Activated B cell treated with CpG ODN at 0.5 μM for 24 hours (primary cell): ENCODE data around the gene KMT2E. TPM values are rescaled to one million over a fixed set of nuclear protein-coding genes. Genes with fewer than 3 reads are reported as not detected.

ENCODE experiments used
- ATAC-seq: fragments of 200-7000 bp; cut with Tn5 transposase; one replicate; pipeline ENCODE4 v1.10.0; 2021; ENCODE audit warnings: low read depth, mild to moderate bottlenecking, moderate library complexity
- CTCF ChIA-PET: fragments of 350-600 bp; sonication (Branson Sonifier 250); formaldehyde crosslinking; loops from one replicate; lab custom pipeline; 2021; ENCODE audit warnings: antibody characterized with exemption; lab: Charles Lee
- POLR2A ChIA-PET: fragments of 350-600 bp; sonication (Branson Sonifier 250); formaldehyde crosslinking; loops from one replicate; lab custom pipeline; 2021; ENCODE audit warnings: antibody characterized with exemption; lab: Charles Lee
- DNase-seq: peaks from one replicate; pipeline ENCODE4 v3.0.0; 2022
- H3K27ac Mint-ChIP-seq: one replicate; pipeline ENCODE4 v1.8.0; 2020; ENCODE audit warnings: mixed read lengths
- H3K27me3 Mint-ChIP-seq: one replicate; pipeline ENCODE4 v1.8.0; 2021; ENCODE audit warnings: mixed read lengths
- H3K36me3 Mint-ChIP-seq: one replicate; pipeline ENCODE4 v1.8.0; 2021; ENCODE audit warnings: low read depth, mixed read lengths
- H3K4me1 Mint-ChIP-seq: one replicate; pipeline ENCODE4 v1.8.0; 2021; ENCODE audit warnings: mixed read lengths
- H3K4me3 Mint-ChIP-seq: one replicate; pipeline ENCODE4 v1.8.0; 2020; ENCODE audit warnings: mild to moderate bottlenecking, mixed read lengths
- H3K9me3 Mint-ChIP-seq: one replicate; pipeline ENCODE4 v1.8.0; 2020; ENCODE audit warnings: mixed read lengths
- intact Hi-C: fragments of 100-400 bp; cut with micrococcal nuclease; formaldehyde crosslinking; loops from one replicate; pipeline ENCODE4 v1.15.1; 2024
- total RNA-seq: library from RNA; stranded (reverse); gene quantifications from 2 replicates; pipeline ENCODE4 v1.2.3, GENCODE V29; 2022
- TF ChIP-seq, protein P1 (sequence below): fragments of 200-600 bp; IDR thresholded peaks from one replicate; pipeline ENCODE4 v1.8.0; 2022; ENCODE audit warnings: antibody characterized with exemption, mild to moderate bottlenecking

KMT2E gene
- total RNA-seq, 1 donor from 2014 or later: 183 TPM

DNA sequence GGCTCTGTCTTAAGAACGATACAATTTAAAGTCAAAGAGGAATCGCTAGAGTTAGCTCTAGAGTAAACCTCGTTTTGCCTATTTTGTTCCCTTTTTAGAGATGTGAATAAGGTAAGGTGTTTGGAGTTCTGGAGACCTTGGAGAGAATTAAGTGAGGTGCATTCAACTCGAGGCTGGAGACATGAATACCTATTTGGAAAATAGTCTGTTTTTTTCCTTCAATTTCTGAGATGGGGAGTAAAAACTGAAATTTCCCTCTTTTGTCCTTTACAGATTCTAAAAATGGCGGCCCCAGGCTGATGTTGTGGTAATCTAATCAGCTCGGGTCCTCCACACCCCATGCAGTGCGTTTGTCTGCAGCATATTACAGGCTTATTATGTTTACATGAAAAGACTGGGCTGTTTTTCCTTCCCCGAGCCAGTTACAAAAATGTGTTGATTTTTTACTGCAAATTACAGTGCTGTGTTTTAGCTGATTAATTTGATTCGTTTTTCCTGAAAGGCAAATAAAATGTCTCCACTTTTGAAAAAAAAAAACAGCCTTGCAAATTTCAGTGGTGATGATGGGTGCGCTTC, 1.5 kb downstream of the KMT2E start:
- ChIA-PET CTCF (interaction anchor here (0.6 to 5.6 kb wide), 5 partner anchors 32 to 132 kb away, joined by 3 to 55 read pairs (median 4); no protein-coding TSS in a partner anchor), POLR2A (interaction anchor here (1.2 to 14.0 kb wide), 7 partner anchors 11 to 84 kb away, joined by 4 to 545 read pairs (median 98); no protein-coding TSS in a partner anchor)
- no peak for ATAC-seq
- intact Hi-C loops: loop anchor here (2.0 to 10.0 kb wide), 2 partner anchors 25 to 1941 kb away; partner anchors contain the start of genes ARMC10 and FBXL13
- DNase-seq: no peak
- peak overlapping the region; percentile 100 for H3K27ac Mint-ChIP-seq
- peak overlapping the region; percentile 96 for H3K4me3 Mint-ChIP-seq
- TF ChIP-seq, protein P1, sequence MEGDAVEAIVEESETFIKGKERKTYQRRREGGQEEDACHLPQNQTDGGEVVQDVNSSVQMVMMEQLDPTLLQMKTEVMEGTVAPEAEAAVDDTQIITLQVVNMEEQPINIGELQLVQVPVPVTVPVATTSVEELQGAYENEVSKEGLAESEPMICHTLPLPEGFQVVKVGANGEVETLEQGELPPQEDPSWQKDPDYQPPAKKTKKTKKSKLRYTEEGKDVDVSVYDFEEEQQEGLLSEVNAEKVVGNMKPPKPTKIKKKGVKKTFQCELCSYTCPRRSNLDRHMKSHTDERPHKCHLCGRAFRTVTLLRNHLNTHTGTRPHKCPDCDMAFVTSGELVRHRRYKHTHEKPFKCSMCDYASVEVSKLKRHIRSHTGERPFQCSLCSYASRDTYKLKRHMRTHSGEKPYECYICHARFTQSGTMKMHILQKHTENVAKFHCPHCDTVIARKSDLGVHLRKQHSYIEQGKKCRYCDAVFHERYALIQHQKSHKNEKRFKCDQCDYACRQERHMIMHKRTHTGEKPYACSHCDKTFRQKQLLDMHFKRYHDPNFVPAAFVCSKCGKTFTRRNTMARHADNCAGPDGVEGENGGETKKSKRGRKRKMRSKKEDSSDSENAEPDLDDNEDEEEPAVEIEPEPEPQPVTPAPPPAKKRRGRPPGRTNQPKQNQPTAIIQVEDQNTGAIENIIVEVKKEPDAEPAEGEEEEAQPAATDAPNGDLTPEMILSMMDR: no peak
- H3K36me3 Mint-ChIP-seq: peaks cover 58% of the 10 kb centered on the region
- peaks cover 49% of the 10 kb centered on the region for H3K4me1 Mint-ChIP-seq
- no peaks in the 10 kb centered on the region for H3K9me3 Mint-ChIP-seq
- no peaks in the 10 kb centered on the region for H3K27me3 Mint-ChIP-seq

DNA sequence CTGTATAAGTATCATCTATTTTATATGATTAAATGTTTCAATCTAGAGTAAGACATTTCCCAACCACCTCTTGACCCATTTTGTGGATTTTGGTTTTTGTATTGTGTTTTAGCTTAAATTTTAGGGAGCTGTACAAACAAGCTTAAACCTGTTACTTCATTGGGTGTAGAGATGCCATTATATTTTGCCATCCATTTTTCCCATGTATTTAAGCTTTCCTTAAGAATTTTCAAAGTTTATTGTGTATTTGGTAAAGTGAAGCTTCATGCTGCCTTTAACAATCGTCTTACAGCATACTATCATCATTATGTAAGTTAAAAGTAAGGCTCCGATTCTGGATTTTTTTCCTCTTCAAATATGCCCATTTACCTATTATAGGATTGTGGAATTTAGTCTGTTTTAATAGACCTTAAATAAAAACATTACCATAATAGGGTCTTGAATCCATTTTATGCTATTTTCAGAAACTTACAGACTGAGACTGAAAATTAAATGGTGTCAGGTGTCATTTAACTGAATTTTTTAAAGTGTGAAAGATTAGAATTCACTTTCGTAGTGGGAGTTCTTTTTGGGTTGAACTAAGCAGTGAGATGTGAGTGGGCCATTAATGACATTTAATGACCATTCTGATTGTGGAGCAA, 2.2 kb downstream of the KMT2E start:
- DNase-seq: no peak
- TF ChIP-seq, protein P1: no peak
- ChIA-PET POLR2A (interaction anchor here (1.2 to 14.0 kb wide), 6 partner anchors 10 to 80 kb away, joined by 4 to 545 read pairs (median 102); no protein-coding TSS in a partner anchor), CTCF (interaction anchor here (0.6 to 5.6 kb wide), 6 partner anchors 12 to 132 kb away, joined by 3 to 55 read pairs (median 4); no protein-coding TSS in a partner anchor)
- H3K4me3 Mint-ChIP-seq: peak overlapping the region; percentile 96
- H3K9me3 Mint-ChIP-seq: no peaks in the 10 kb centered on the region
- peaks cover 48% of the 10 kb centered on the region for H3K4me1 Mint-ChIP-seq
- peak overlapping the region; percentile 82 for H3K27ac Mint-ChIP-seq
- H3K27me3 Mint-ChIP-seq: no peaks in the 10 kb centered on the region
- intact Hi-C loops: loop anchor here (10.0 kb wide), 1 partner anchor 1941 kb away; the partner anchor contains the start of genes ARMC10 and FBXL13
- peaks cover 51% of the 10 kb centered on the region for H3K36me3 Mint-ChIP-seq
- ATAC-seq: no peak

DNA sequence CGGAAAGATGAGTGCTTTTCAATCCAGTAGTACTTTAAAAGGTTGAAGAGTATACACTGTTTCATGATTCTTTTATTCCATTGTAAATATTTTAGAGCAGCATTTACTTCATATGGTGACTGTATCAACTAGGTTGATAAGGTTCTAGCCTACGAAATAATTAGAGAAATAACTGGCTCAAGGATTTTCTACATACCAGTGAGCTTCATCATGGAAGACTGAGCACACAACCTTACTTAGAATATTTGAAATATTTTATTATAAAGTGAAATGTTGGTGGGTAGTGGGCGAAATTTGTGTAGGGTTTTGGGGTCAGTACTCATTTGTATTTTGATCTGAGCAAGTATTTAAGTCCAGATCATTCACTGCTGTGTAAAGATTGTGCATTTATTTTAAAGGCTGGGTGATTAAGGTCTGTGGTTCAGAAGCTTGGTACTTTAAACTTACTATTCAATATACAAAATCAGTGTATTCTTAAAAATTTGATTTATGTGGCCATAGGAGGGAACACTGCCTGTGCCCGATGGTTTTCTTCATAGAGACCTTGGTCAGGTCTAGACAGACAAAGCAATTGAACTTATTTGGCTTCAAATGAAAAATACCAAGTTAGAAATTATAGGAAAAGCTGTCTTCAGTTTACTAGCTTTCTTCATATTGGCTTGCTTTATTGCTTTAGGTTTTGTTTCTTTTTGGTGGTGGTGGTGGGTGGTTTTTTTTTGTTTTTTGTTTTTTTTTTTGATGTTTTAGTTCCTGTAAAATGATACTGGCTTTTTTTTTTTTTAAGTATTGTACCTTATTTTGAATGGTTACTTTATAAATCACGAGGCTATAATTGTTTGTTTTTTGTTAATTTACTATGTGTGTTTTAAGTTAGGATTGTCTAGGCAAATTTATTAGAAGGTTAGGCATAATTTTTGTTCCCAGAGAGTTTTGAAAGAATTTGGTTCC, 3.0 kb downstream of the KMT2E start:
- Mint-ChIP-seq H3K9me3 (no peaks in the 10 kb centered on the region), H3K4me1 (peaks cover 55% of the 10 kb centered on the region), H3K27me3 (no peaks in the 10 kb centered on the region), H3K4me3 (peak overlapping the region; percentile 96), H3K27ac (peak overlapping the region; percentile 85), H3K36me3 (peaks cover 46% of the 10 kb centered on the region)
- CTCF ChIA-PET: interaction anchor here (1.2 to 5.6 kb wide), 4 partner anchors 11 to 97 kb away, joined by 3 to 55 read pairs (median 4); no protein-coding TSS in a partner anchor
- POLR2A ChIA-PET: interaction anchor here (0.7 to 14.0 kb wide), 6 partner anchors 10 to 73 kb away, joined by 5 to 545 read pairs (median 102); no protein-coding TSS in a partner anchor
- intact Hi-C loops: loop anchor here (10.0 kb wide), 1 partner anchor 1942 kb away; the partner anchor contains the start of genes ARMC10 and FBXL13
- TF ChIP-seq, protein P1: no peak
- DNase-seq: no peak
- no peak for ATAC-seq

DNA sequence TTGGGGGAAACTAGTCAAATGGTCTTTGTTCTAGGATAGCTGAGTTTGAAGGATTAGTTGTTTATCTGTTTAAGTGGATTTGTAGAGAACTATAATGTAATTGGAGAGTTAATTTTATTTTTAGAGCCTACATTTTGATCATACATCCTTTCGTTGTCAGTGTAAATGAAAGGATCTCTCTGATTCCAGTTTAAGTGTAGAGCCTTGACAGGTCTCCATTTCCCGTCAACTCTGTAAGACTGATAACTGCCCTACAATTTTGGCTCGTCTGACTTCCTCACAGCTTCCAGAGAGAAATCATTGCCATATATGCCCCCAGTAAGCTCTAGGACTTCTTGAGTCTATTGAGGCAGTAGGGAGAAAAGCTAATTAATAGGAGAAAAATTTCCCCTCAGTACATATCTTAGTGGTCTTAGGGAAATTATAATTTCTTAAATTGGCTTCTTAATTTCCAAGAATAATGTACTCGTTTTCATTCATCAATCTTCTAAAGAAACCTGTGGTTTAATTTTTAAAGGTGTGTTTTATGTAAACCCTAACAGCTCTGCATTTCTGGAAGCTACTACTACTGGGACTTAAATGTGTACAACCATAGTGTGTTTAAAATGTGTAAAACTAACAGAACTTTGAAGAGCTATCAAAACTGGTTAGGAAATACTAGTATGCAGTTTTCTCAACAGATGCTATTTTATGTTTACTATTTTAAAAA, 3.8 kb downstream of the KMT2E start:
- TF ChIP-seq, protein P1: no peak
- H3K4me1 Mint-ChIP-seq: peaks cover 63% of the 10 kb centered on the region
- H3K27me3 Mint-ChIP-seq: no peaks in the 10 kb centered on the region
- no peaks in the 10 kb centered on the region for H3K9me3 Mint-ChIP-seq
- ChIA-PET POLR2A (interaction anchor here (0.7 to 14.0 kb wide), 5 partner anchors 9 to 74 kb away, joined by 5 to 545 read pairs (median 98); no protein-coding TSS in a partner anchor), CTCF (interaction anchor here (0.7 to 5.6 kb wide), 4 partner anchors 10 to 95 kb away, joined by 3 to 55 read pairs (median 4); no protein-coding TSS in a partner anchor)
- H3K36me3 Mint-ChIP-seq: peaks cover 42% of the 10 kb centered on the region
- ATAC-seq: no peak
- DNase-seq: no peak
- peak overlapping the region; percentile 96 for H3K4me3 Mint-ChIP-seq
- H3K27ac Mint-ChIP-seq: peak overlapping the region; percentile 85
- intact Hi-C loops: loop anchor here (1.0 to 10.0 kb wide), 2 partner anchors 12 to 1943 kb away; partner anchors contain the start of genes ARMC10 and FBXL13
